Inferior parietal cortex (tissue), 1 donor: ENCODE results near the gene TULP4.

ENCODE experiments used
- DNase-seq: peaks from one replicate; pipeline ENCODE4 v3.0.0-alpha.2; 2016; ENCODE audit errors: extremely low spot score

Gene TULP4

DNA sequence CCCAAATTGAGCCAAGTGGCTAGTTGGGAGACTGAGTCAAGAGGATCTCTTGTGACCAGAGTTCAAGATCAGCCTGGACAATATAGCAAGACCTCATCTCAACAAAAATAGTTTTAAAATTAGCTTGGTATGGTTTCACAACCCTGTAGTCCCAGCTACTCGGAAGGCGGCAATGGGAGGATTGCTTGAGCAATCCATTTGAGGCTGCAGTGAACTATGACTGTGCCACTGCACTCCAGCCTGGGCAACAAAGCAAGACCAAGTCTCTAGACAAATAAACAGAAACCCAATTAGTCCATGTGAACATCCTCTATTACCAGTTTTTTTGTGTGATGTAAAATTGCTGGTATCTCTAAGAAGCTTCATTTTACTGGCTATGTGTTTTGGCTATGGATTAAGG, 106.2 kb downstream of the TULP4 start:
- no peak for DNase-seq

DNA sequence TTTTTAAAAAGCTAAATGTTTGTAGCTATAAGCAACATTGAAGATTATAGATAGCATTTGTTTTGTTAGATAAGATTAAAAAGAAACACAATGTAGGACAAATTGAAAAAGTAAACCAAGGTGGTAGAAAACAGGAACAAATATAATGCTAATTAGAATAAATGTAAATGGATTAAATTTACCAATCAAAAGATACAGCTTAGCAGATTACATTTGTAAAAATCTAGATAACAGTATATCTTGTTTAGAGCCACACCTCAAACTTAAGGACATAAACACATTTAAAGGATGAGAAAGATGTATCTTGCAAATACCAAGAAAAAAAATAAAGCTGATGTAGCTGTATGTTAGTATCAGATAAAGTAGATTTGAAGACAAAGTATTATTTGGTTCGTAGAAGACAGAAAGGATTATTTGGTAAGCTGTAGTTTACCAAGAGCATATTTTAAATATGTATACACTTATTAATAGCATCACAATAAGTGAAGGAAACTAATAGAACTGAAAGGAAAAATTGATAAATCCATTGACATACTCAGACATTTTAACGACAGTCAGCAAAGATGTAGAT, 107.2 kb downstream of the TULP4 start:
- DNase-seq = no peak

DNA sequence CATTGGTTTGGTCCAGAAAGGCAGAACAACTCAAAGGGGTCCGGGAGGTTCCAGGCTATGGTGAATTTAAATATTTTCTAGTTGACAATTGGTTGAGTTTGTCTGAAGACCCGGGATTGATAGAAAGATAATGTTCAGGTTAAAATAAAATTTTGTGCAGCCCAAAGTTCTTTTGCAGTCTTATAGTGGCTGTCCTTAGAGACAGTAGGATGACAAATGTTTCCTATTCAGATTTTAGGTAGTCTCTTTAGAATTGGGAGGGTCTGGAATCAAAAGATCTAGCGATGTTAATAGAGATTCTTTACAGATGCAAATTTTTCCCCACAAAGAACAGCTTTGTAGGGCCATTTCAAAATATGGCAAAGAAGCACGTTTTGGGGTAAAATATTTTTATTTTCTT, 109.1 kb downstream of the TULP4 start:
- DNase-seq = no peak

DNA sequence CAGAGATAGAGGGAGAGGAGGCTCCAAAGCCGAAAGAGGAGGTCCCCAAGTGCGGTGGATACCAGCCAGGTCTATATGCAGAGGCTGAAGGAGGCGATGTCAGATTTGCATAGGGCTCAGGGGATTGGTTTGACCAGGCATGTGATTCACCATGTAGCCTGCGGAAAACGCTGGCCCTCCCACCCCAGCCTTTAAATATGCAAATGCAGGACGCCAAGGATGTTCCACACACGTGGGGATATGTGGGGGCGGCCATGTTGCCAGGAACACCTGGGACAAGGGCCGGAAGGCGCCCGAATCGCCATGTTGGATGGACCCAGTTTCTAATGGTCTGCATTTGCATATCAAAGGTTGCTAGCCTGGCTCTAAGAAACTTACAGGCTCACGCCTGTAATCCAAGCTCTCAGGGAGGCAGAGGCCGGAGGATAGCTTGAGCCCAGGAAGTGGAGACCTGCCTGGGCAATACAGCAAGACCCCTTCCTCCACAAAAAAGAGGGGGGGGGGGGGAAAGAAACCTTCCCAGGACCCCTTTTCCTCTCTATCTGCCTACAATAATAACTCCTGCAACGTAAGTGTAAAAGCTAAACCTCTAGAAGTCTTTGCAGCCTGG, 110.5 kb downstream of the TULP4 start:
- DNase-seq = no peak

DNA sequence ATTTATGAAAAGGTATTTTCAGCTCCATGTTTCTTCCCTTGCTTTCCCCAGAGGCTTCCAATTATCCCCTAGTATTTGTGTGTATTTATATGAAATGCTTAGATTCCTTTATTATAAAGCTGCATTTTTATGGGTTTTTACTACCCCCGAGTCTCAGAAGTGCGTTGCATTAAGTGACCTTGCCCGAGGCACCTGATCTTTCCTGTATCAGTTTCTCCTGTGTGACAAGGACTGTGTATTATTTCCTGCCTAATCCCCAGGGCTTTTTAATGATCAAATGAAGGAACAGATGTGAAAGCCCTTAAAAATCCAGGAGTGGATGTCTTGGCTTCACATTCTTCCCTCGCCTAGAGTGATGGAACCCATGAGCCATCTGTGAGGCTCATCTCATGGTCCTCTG, 118.8 kb downstream of the TULP4 start:
- no peak for DNase-seq

DNA sequence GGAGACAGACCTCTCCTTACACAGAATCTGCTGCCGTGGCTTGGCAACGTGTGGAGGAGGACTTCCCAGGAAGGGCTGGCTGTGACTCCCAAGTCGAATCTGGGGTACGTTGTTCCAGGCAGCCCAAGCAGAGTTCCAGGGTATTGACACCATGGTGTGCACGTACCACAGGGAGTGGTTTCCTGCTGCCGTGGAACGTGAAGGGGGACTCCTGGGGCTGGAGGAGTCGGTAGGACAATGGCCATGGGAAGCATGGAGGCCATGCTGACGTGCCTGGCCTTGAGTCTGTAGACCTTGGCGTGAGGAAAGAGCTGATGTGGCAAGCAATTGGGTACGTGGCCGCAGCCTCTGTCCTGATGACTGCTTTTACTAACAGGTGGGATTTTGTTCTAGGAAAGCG, 119.3 kb downstream of the TULP4 start:
- no peak for DNase-seq

DNA sequence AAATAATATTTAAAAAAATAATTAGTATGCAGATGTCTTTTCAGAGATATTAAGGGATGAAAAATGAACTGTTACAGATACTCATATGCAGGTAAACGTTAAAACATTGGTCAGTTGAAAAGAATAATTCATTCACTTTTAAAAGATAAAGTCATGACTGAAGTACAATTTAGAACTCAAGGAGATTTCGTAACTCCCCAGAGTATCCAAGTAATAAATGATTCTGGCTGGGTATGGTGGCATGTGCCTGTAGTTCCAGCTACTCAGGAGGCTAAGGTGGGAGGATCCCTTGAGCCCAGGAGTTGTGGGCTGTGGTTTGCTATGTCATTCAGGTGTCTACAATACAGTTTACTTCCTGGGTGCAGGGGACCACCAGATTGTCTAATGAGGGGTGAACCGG, 125.3 kb downstream of the TULP4 start:
- DNase-seq = no peak

DNA sequence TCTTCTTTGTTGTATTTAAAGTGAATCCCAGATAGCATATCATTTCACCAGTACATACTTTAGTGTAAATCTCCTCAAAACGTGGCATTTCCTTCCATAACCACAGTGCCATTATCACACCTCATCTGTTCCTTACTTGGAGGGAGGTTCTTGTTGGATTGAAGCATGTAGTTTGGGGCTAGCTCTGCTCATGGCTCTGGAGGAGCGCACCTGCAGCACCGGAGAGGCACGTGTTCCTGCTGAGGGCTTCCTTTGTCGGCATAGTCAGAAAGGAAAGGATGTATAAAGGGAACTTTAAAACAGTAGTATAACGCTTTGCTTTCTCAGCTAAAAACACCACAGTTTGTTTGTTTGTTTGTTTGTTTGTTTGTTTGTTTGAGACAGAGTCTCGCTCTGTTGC, 126.0 kb downstream of the TULP4 start:
- no peak for DNase-seq

DNA sequence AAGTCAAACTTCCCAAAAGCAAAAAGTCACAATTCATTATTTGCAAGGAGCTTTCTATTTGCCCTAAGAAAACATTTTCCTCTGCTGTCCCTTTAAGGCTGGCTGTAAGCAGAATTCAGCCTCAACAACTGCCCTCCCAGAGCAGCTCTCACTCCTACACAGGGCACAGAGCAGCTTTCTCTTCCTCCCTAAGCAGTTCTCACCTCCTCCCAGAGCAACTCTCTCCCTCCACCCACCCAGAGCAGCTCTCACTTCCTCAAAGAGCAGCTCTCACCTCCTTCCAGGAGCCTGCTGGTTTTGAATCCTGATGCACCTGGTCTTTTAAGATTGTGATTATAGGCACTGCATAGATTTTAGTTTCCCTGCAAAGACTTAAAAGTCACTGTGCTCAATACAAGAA, 127.0 kb downstream of the TULP4 start:
- DNase-seq = no peak

DNA sequence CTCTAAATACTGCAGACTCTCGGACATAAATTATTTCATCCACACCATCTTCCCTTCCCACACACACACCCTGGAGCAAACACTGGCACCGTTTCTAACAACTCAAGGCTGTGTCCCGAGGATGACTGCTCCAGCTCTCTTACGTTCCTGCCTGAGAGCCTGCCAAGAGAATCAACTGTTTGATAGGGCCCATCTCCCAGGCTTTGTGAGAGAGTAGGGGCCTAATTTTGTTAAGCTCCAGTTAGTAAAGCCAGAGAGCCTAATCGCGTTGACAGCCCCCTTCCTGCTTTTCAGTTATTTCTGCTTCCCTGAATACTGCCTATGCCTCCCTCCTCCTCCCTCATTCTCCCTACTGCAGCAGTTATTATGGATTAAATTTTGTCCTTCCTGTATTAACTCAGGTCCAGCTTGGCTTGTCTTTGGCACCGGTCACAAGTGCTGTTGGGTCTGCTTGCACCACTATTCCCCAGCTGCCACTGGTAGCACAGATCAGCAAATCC, 129.5 kb downstream of the TULP4 start:
- peak; percentile 34 for DNase-seq

DNA sequence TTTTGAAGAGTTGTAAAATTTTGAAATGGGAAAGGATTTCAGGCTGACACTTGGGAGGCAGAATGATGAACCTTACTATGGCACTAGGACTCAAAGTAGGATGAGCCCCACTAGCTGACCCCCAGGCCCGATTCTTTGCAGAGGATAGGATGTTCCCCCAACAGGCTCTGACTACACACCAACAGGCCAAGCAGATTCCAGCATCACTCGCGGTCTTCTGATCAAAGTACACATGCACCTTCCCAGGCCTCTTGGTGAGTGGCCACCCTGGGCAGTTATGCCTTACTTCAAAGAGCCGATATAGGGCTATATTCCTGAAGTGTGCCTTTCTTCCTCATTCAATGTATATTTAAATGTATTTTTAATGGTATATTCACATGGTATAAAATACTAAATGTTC, 130.0 kb downstream of the TULP4 start:
- no peak for DNase-seq

DNA sequence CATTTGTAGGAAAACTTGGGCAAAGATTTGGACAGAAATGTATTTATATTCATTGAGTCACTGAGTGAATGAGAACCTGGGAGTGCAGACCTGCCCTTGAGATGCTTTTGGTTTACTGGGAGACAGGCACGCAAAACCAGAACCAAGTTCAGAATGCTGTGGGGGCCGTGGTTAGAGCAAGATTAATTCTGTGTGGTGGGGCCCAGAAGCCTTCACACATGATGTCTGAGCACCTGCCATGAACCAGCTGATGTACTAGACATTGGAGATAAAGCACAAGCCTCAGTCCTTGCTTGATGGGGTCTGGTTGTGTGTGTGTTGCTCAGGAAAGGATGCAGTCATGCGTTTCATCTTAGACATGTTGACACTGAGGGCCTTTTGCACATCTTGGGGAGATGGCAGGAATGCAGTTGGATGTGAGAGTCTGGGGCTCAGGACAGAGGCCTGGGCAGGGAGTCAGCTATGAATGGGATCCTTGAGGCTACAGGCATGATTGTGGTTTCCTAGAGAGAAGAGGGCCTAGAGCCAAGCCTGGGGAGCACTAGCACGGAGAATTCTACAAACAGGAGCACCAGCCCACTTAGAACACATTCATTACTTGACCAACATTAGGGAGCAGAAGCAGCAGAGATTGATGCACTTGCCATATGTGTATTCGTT, 133.3 kb downstream of the TULP4 start:
- DNase-seq = no peak

DNA sequence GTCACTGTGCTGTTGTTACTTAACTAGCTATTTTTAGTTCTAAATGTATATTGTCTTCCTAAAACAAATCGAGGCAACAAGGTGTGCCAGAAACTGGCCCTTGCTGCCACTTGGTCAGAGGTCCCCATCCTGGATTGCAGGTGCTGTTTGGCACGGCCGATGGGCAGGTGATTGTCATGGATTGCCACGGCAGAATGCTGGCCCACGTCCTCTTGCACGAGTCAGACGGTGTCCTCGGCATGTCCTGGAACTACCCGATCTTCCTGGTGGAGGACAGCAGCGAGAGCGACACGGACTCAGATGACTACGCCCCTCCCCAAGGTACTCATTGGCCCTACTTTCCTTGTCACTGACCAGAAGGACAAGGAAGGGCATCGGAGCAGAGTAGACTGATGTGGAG, 136.6 kb downstream of the TULP4 start:
- no peak for DNase-seq

DNA sequence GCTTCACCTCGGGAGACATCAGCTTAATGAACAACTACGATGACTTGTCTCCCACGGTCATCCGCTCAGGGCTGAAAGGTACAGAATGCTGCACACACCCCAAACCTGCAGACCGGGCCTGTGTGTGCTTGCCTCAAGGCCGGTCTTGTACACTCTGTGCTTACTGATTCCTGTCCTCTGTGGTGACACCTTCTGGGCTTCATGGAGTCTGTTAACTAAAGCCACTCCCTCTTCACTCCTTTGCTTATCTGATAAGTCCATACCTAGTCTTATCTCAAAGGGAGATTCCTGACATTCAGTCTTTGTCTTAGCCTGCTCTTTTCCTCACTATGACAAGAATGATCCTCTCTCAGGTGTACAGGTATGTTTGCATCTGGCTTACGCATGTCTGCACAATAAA, 139.9 kb downstream of the TULP4 start:
- no peak for DNase-seq

DNA sequence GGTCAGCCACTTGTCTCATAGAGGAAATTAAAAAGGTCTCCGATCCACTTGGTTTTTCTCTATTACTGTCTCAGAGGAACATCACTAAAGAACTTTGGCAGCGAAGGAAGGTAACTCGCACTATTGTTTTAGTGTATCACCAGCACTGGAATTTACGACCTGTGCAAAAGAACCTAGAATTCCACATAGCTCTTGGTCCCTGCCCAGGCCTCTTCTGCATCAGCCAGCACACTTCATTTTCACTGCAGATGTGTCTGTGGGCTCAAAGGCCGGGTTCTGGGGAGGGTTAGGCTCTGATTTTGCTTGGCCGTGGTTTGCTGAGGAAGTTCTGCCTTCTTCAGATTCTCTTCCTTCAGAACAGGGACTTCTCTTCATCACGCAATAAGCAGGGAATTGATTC, 144.9 kb downstream of the TULP4 start:
- DNase-seq = no peak

DNA sequence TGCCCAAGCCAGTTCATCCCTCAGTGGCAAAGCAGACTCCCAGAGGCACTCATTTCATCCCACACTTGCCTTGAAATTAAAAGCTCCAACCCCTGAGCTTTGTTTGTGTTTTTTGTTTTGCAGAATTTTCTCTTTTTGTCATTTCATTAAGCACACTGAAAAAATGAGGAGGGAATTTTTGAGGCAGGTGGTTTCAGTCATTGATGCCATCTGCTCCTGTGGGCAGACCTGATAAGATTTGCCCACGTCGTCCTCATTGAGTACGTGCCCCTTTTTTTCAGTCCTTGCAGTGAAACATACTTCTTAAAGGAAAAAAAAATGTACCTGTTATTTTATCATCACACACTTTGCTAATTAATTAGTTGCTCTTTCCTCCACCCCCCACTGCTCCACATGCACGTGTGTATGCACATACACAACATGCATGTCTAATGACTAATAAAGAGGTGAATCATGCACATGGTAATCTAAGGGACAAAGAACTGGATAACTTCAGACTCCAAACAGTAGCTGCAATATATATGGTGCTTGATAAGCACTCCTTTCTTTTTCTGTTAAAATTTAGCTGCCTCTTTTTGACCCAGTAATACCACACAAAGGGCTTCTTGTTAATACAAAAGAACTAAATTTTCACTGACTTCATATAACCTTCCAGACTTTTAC, 145.5 kb downstream of the TULP4 start:
- no peak for DNase-seq

DNA sequence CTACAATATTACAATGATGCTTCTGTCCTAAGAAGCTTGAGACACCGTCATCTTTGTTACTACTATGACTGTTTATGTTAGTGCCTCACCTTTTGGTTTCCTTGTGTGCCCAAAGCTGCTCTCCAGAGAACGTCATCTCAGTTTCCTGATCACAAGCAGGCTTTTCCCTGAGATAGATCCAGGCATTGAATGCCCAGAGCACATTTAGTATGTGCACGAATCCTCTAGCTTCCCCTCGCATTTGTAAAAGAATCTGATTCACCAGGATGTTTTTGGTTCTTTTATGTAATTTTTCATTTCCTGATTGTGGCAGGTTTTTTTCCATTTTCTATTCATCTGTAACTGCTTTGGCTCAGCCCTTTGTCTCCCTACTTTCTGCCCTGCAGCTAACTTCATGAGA, 147.5 kb downstream of the TULP4 start:
- DNase-seq = no peak

DNA sequence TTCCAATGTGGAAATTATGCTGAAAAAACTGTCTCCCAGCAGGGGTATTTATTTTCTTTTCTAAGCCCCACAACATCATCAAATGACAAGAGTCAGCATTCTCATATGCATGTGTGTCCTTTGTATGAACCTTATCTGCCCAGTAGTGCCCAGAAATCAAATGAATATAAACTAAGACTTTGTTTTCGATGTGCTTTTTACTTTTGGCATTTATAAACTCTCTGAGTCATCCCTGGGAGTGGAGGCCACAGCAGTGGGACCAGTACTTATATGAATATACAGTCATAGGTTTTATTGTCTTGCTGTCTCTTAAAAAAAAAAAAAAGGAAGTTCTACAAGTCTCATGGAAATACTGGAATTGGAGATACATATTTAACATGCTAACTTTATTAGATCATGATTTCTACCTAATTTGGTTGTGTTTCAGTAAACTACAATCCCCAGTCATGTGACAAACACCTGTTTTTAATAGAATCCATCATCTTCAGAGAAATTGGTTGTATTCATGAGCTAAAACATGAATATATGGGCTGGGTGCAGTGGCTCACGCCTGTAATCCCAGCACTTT, 148.4 kb downstream of the TULP4 start:
- no peak for DNase-seq

DNA sequence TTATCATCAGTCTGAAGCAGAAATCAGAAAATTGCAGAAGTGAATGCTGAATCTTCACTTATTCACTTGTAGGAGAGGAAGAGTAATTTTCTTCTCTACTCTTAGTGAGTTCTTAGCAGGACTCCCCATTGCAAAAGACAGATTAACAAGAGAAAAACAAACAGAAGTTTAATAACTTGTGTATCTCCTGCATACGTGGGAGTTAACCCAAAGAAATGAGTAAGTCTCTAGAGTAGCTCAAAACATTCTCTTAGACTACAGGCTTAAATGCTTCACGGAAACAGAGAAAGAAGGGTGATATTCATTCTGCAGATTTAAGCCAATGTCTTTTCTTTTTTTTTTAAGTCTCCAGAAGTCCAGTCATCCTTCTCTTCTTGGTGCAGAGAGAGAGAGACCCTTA, 149.7 kb downstream of the TULP4 start:
- no peak for DNase-seq

DNA sequence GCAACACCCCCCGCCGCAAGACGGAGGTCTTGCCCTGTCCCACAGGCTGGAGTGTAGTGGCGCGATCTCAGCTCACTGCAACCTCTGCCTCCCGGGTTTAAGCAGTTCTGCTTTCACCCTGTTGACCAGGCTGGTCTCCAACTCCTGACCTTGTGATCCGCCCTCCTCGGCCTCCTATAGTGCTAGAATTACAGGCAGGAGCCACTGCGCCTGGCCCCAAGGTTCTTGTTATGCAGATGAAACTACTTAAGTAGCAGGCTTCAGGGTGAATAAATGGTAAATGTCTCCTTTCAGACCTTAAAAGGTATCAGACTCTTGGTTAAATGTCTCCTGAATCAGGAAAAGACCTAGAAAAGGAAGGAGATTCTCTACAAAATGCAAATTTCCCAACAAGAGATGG, 152.2 kb downstream of the TULP4 start:
- DNase-seq = no peak

DNA sequence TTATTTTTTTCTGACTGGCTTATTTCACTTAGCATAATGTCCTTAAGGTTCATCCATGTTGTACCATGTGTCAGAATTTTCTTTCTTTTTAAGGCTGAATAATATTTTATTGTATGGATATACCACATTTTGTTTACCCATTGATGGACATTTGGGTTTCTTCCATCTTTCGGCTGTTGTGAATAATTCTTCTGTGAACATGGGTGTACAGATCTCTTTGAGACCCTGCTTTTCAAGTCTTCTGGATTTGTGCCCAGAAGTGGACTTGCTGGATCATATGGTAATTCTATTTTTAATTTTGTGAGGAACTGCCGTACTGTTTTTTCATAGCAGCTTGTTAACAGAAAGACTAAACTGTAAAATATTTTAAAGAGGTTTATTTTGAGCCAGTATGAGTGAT, 153.0 kb downstream of the TULP4 start:
- no peak for DNase-seq

DNA sequence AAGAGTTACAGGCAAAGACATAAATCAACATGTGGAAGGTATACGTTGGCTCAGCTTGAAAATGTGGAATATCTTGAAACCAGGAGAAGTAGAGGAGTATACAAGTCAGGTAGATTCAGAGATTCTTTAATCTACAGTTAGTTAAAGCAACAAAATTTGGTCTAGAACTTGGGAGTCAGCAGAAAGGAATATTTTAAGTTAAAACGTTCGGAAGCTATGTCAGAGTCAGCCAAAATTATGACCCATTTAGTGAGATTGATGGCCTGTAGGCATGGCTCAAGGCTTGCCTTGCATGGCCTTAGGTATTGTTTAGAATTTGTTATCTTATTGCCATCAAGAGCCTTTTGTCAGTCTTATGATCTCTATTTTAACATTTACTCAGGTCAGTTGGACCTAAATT, 153.5 kb downstream of the TULP4 start:
- no peak for DNase-seq

DNA sequence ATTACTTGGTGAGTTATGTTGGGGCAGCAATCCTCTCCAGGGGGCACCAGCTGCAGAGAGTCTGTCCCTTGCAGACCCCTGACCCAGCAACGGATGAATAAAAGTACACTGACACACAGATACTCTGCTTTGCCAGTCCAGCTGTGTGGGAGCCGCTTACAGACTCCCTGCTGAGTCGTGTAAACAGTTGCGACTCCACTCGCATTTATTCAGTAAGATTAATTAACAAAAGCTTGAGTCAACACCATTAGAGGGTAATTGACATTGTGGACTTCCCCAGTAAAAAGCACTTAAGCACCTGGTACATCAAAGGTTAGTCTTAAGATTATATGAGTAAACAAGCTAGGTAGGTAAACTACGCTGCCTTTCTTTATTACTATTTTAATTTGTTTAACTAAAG, 155.7 kb downstream of the TULP4 start:
- DNase-seq = no peak
